GM12891 (cell line): ENCODE results near the gene SATL1.

Source experiments
- PAX5 ChIP-seq: IDR thresholded peaks from 2 replicates; pipeline ENCODE4 v1.6.1; 2011; ENCODE audit warnings: low read length, moderate library complexity, mild to moderate bottlenecking; ENCODE audit not compliant: insufficient read depth, severe bottlenecking
- POLR2A ChIP-seq: IDR thresholded peaks from 2 replicates; pipeline ENCODE4 v1.6.1; 2011; ENCODE audit warnings: low read depth, low read length, control low read depth
- POLR2AphosphoS5 ChIP-seq: IDR thresholded peaks from 2 replicates; pipeline ENCODE4 v1.6.1; 2011; ENCODE audit warnings: low read depth, low read length, control low read depth
- POU2F2 ChIP-seq: IDR thresholded peaks from 2 replicates; pipeline ENCODE4 v1.6.1; 2011; ENCODE audit warnings: low read depth, mild to moderate bottlenecking, control low read depth, low read length, moderate library complexity
- SPI1 ChIP-seq: IDR thresholded peaks from 2 replicates; pipeline ENCODE4 v1.6.1; 2011; ENCODE audit warnings: low read depth, low read length, control low read depth
- TAF1 ChIP-seq: IDR thresholded peaks from 2 replicates; pipeline ENCODE4 v1.6.1; 2011; ENCODE audit warnings: low read depth, low read length, control low read depth

- TF ChIP-seq POLR2A (no peak), TAF1 (no peak), POLR2AphosphoS5 (no peak), SPI1 (no peak), POU2F2 (no peak), PAX5 (no peak)
Measured at GRCh38 chrX:85196319-85196718, 47.3 kb downstream of the SATL1 start.
